Loucy (cell line): ENCODE results near the gene MADD.

ENCODE experiments used
- H2AFZ ChIP-seq: fragments of 200-600 bp; sonication (generic); 2 replicates; pipeline ENCODE4 v1.6.0; 2016; ENCODE audit warnings: antibody characterized with exemption, mild to moderate bottlenecking, low read length, moderate library complexity
- H3F3A ChIP-seq: fragments of 200-600 bp; 2 replicates; pipeline ENCODE4 v1.6.0; 2016; ENCODE audit warnings: antibody characterized with exemption, low read depth, mild to moderate bottlenecking
- H3K27me3 ChIP-seq: fragments of 200-600 bp; sonication (generic); 2 replicates; pipeline ENCODE4 v1.6.1; 2014; ENCODE audit warnings: low read length, mild to moderate bottlenecking; ENCODE audit not compliant: insufficient read depth, poor library complexity, severe bottlenecking
- H3K36me3 ChIP-seq: fragments of 200-600 bp; sonication (generic); 2 replicates; pipeline ENCODE4 v1.6.1; 2016; ENCODE audit warnings: low read length; ENCODE audit not compliant: insufficient read depth
- H3K4me1 ChIP-seq: fragments of 200-600 bp; sonication (generic); 2 replicates; pipeline ENCODE4 v1.5.1; 2014; ENCODE audit warnings: low read length, mild to moderate bottlenecking; ENCODE audit not compliant: insufficient read depth, poor library complexity, severe bottlenecking
- H3K4me2 ChIP-seq: fragments of 200-600 bp; sonication (generic); 2 replicates; pipeline ENCODE4 v1.6.0; 2014; ENCODE audit warnings: antibody characterized with exemption, low read length, low read depth, mild to moderate bottlenecking; ENCODE audit not compliant: poor library complexity, severe bottlenecking
- H3K4me3 ChIP-seq: fragments of 200-600 bp; sonication (generic); 2 replicates; pipeline ENCODE4 v1.5.1; 2014; ENCODE audit warnings: low read length, mild to moderate bottlenecking, mixed read lengths; ENCODE audit not compliant: poor library complexity, severe bottlenecking
- H3K79me2 ChIP-seq: fragments of 200-600 bp; sonication (generic); 2 replicates; pipeline ENCODE4 v1.6.1; 2014; ENCODE audit warnings: low read length; ENCODE audit not compliant: insufficient read depth
- H3K9ac ChIP-seq: fragments of 200-600 bp; sonication (generic); 2 replicates; pipeline ENCODE4 v1.6.0; 2014; ENCODE audit warnings: mild to moderate bottlenecking, low read depth, low read length, moderate library complexity; ENCODE audit not compliant: poor library complexity, severe bottlenecking
- H3K9me2 ChIP-seq: fragments of 200-600 bp; sonication (generic); replicated peaks from 2 replicates; pipeline ENCODE4 v1.6.1; 2016; ENCODE audit warnings: low read depth, low read length, mixed read lengths
- H3K9me3 ChIP-seq: fragments of 200-600 bp; sonication (generic); 2 replicates; pipeline ENCODE4 v1.6.1; 2014; ENCODE audit warnings: mild to moderate bottlenecking, antibody characterized with exemption, low read length, low read depth; ENCODE audit not compliant: insufficient read depth
- H4K20me1 ChIP-seq: fragments of 200-600 bp; sonication (generic); 2 replicates; pipeline ENCODE4 v1.6.0; 2014; ENCODE audit warnings: antibody characterized with exemption, low read length, mild to moderate bottlenecking; ENCODE audit not compliant: insufficient read depth, poor library complexity, severe bottlenecking
- CTCF ChIP-seq: fragments of 200-600 bp; sonication (generic); conservative IDR thresholded peaks from 2 replicates; pipeline ENCODE4 v1.5.1; 2014; ENCODE audit warnings: mild to moderate bottlenecking, antibody characterized with exemption, low read length
- EZH2phosphoT487 ChIP-seq: fragments of 200-600 bp; IDR thresholded peaks from 2 replicates; pipeline ENCODE4 v1.6.1; 2018; ENCODE audit warnings: antibody characterized with exemption, mild to moderate bottlenecking, moderate library complexity, borderline replicate concordance

The MADD gene

GRCh38 chr11:47253660-47254059 is 16.3 kb upstream of the MADD start:
- Histone ChIP-seq H3K4me3 (no peak overlapping the region), H3K27me3 (no peaks in the 10 kb centered on the region), H3F3A (no peaks in the 10 kb centered on the region), H3K9ac (no peak overlapping the region), H3K79me2 (peaks cover 14% of the 10 kb centered on the region), H3K36me3 (no peaks in the 10 kb centered on the region), H4K20me1 (no peaks in the 10 kb centered on the region), H3K9me2 (no peaks in the 10 kb centered on the region), H3K9me3 (no peaks in the 10 kb centered on the region), H3K4me1 (peaks cover 18% of the 10 kb centered on the region), H2AFZ (no peak overlapping the region), H3K4me2 (no peak overlapping the region)
- no peak for TF ChIP-seq CTCF
- no peak for TF ChIP-seq EZH2phosphoT487

DNA sequence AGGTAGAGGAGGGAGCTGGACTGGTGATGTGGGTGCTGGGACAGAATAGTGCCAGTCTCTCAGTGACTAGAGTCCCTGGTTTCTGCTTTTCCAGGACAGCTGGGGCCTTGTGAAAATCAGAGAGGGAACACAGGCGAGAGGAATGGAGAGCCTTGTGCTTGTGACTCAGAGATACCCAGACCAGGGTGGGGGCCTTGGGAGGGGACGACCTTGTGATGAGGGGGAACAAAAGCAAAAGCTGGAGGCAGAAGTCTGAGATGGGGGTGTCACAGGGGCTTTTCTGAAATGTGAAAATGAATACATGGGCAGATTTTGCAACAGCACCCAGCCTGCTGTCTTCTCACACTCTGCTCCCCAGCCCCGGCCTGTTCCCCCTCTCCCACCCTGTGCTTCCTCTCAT is 15.5 kb upstream of the MADD start:
- H4K20me1 ChIP-seq, result no peaks in the 10 kb centered on the region
- H3K36me3 ChIP-seq, result no peaks in the 10 kb centered on the region
- peaks cover 10% of the 10 kb centered on the region for H3K79me2 ChIP-seq
- no peak overlapping the region for H3K4me2 ChIP-seq
- no peaks in the 10 kb centered on the region for H3F3A ChIP-seq
- H3K9me2 ChIP-seq, result no peaks in the 10 kb centered on the region
- H3K4me3 ChIP-seq, result no peak overlapping the region
- no peaks in the 10 kb centered on the region for H3K27me3 ChIP-seq
- no peak overlapping the region for H2AFZ ChIP-seq
- H3K9me3 ChIP-seq, result no peaks in the 10 kb centered on the region
- H3K9ac ChIP-seq, result no peak overlapping the region
- peaks cover 21% of the 10 kb centered on the region for H3K4me1 ChIP-seq
- TF ChIP-seq CTCF, result no peak
- TF ChIP-seq EZH2phosphoT487, result no peak

GRCh38 chr11:47256374-47256773 is 13.6 kb upstream of the MADD start:
- Histone ChIP-seq H4K20me1 (no peaks in the 10 kb centered on the region), H3K9me2 (no peaks in the 10 kb centered on the region), H3K27me3 (no peaks in the 10 kb centered on the region), H2AFZ (no peak overlapping the region), H3K4me3 (no peak overlapping the region), H3K79me2 (no peaks in the 10 kb centered on the region), H3K4me1 (peaks cover 24% of the 10 kb centered on the region), H3K9ac (no peak overlapping the region), H3F3A (no peaks in the 10 kb centered on the region), H3K36me3 (no peaks in the 10 kb centered on the region), H3K9me3 (no peaks in the 10 kb centered on the region), H3K4me2 (no peak overlapping the region)
- TF ChIP-seq CTCF, result no peak
- no peak for TF ChIP-seq EZH2phosphoT487
